ENCODE results near the gene TTC8. TPM values are rescaled to one million over a fixed set of nuclear protein-coding genes. Genes with fewer than 3 reads are reported as not detected.

TTC8 gene
- total RNA-seq, 1 donor from 2014 or later: 8.9 TPM

GRCh38 chr14:88840926-88841325 lies 16.5 kb downstream of the TTC8 start:
- intact Hi-C loops (cut with micrococcal nuclease): no loop called here
- DNase-seq: no peak
- H3K27ac ChIP-seq (replicated peaks): no peak overlapping the region
- peaks cover 3% of the 10 kb centered on the region for H3K4me1 ChIP-seq
- no peaks in the 10 kb centered on the region for H3K36me3 ChIP-seq
- H3K9me3 ChIP-seq (replicated peaks): no peaks in the 10 kb centered on the region
- H3K27me3 ChIP-seq (ENCODE audit: low read depth): no peaks in the 10 kb centered on the region
- no peak overlapping the region for H3K4me3 ChIP-seq
- no peak for TF ChIP-seq CTCF (IDR thresholded peaks at IDR 0.05; ENCODE audit: borderline replicate concordance)

- H3K9me3 ChIP-seq (replicated peaks): no peaks in the 10 kb centered on the region
- intact Hi-C loops (cut with micrococcal nuclease): no loop called here
- H3K4me3 ChIP-seq: no peak overlapping the region
- TF ChIP-seq CTCF (IDR thresholded peaks at IDR 0.05; ENCODE audit: borderline replicate concordance): no peak
- H3K27me3 ChIP-seq (ENCODE audit: low read depth): no peaks in the 10 kb centered on the region
- DNase-seq: no peak
- no peaks in the 10 kb centered on the region for H3K36me3 ChIP-seq
- no peaks in the 10 kb centered on the region for H3K4me1 ChIP-seq
- H3K27ac ChIP-seq (replicated peaks): no peak overlapping the region
These were observed 17.3 kb downstream of the TTC8 start for GRCh38 chr14:88841741-88842140.

- no peak for TF ChIP-seq CTCF (IDR thresholded peaks at IDR 0.05; ENCODE audit: borderline replicate concordance)
- DNase-seq: no peak
- intact Hi-C loops (cut with micrococcal nuclease): no loop called here
- no peaks in the 10 kb centered on the region for H3K4me1 ChIP-seq
- no peaks in the 10 kb centered on the region for H3K27me3 ChIP-seq (ENCODE audit: low read depth)
- no peaks in the 10 kb centered on the region for H3K36me3 ChIP-seq
- H3K9me3 ChIP-seq (replicated peaks): no peaks in the 10 kb centered on the region
- H3K27ac ChIP-seq (replicated peaks): no peak overlapping the region
- H3K4me3 ChIP-seq: no peak overlapping the region
These were observed 18.0 kb downstream of the TTC8 start for GRCh38 chr14:88842414-88842813.

GRCh38 chr14:88844980-88845491 lies 20.6 kb downstream of the TTC8 start:
- Histone ChIP-seq H3K9me3 (replicated peaks) (no peaks in the 10 kb centered on the region), H3K27ac (replicated peaks) (no peak overlapping the region), H3K27me3 (ENCODE audit: low read depth) (no peaks in the 10 kb centered on the region), H3K36me3 (no peaks in the 10 kb centered on the region), H3K4me3 (no peak overlapping the region), H3K4me1 (no peaks in the 10 kb centered on the region)
- intact Hi-C loops (cut with micrococcal nuclease): no loop called here
- DNase-seq: no peak
- no peak for TF ChIP-seq CTCF (IDR thresholded peaks at IDR 0.05; ENCODE audit: borderline replicate concordance)

GRCh38 chr14:88848571-88848970 lies 24.1 kb downstream of the TTC8 start:
- intact Hi-C loops (cut with micrococcal nuclease): no loop called here
- Histone ChIP-seq H3K9me3 (replicated peaks) (no peaks in the 10 kb centered on the region), H3K36me3 (no peaks in the 10 kb centered on the region), H3K4me1 (no peaks in the 10 kb centered on the region), H3K4me3 (no peak overlapping the region), H3K27ac (replicated peaks) (no peak overlapping the region), H3K27me3 (ENCODE audit: low read depth) (no peaks in the 10 kb centered on the region)
- no peak for TF ChIP-seq CTCF (IDR thresholded peaks at IDR 0.05; ENCODE audit: borderline replicate concordance)
- DNase-seq: no peak

GRCh38 chr14:88849716-88850115 lies 25.3 kb downstream of the TTC8 start:
- Histone ChIP-seq H3K27ac (replicated peaks) (no peak overlapping the region), H3K4me1 (no peaks in the 10 kb centered on the region), H3K36me3 (no peaks in the 10 kb centered on the region), H3K9me3 (replicated peaks) (no peaks in the 10 kb centered on the region), H3K27me3 (ENCODE audit: low read depth) (no peaks in the 10 kb centered on the region), H3K4me3 (no peak overlapping the region)
- no peak for DNase-seq
- no peak for TF ChIP-seq CTCF (IDR thresholded peaks at IDR 0.05; ENCODE audit: borderline replicate concordance)
- intact Hi-C loops (cut with micrococcal nuclease): no loop called here

All from left ventricle myocardium inferior (tissue), 1 donor.